Measurements from ENCODE around the gene PIEZO2. TPM values are rescaled to one million over a fixed set of nuclear protein-coding genes. Genes with fewer than 3 reads are reported as not detected.

Gene PIEZO2
- total and polyA plus RNA-seq, 2 of the 8 experiments (the other 6 are each of a cell fraction or from before 2014, with no cell fraction given): 4.7 to 16.5 TPM

GRCh38 chr18:11106894-11107293 lies 42.5 kb downstream of the PIEZO2 start:
- no peak overlapping the region for H3K23ac ChIP-seq (ENCODE audit: insufficient read length)
- H2BK15ac ChIP-seq (ENCODE audit: low read length): no peak overlapping the region
- DNase-seq (ENCODE audit: low read depth in 1 of 2, low spot score in 2 of 2): no peak
- POLR2A ChIA-PET (ENCODE audit: partially characterized antibody): interaction anchor here (1.6 kb wide), 1 partner anchor 9 kb away, joined by 4 read pairs; no protein-coding TSS in a partner anchor
- H3K36me3 ChIP-seq (ENCODE audit: control insufficient read depth in 2 of 4, insufficient read depth in 4 of 4, low read length in 3 of 4): no peaks in the 10 kb centered on the region
- H4K20me1 ChIP-seq (replicated peaks in 1 of 2; ENCODE audit: control insufficient read depth in 1 of 2, insufficient read depth in 2 of 2, low read length in 2 of 2): no peaks in the 10 kb centered on the region
- 93% methylated on average over 6 of the region's 6 CpGs; no CpG with 5 or more reads in 1 of the 2 experiments for WGBS, 2 experiments (ENCODE audit: extremely low coverage in 1 of 2, insufficient coverage in 1 of 2, insufficient read length in 1 of 2, insufficient replicate concordance in 2 of 2, low coverage in 1 of 2, low lambda C conversion rate in 2 of 2, missing lambda C conversion rate in 1 of 2)
- H3K4ac ChIP-seq (replicated peaks; ENCODE audit: insufficient read length, low read depth, low read length): no peak overlapping the region
- H2AFZ ChIP-seq (ENCODE audit: low read length): no peak overlapping the region
- no peaks in the 10 kb centered on the region; a peak in 1 of 4 replicates for H3K79me2 ChIP-seq (ENCODE audit: control insufficient read depth in 1 of 2, insufficient read depth in 2 of 2, low read length in 2 of 2)
- H3K4me1 ChIP-seq (replicated peaks in 1 of 4; ENCODE audit: control insufficient read depth in 3 of 4, insufficient read depth in 4 of 4, low read length in 3 of 4): no peaks in the 10 kb centered on the region
- TF ChIP-seq RBBP5 (IDR thresholded peaks at IDR 0.05; ENCODE audit: borderline replicate concordance, low read depth, low read length) (no peak), RFX5 (IDR thresholded peaks at IDR 0.05; ENCODE audit: borderline replicate concordance, low read depth, low read length) (no peak), SP4 (IDR thresholded peaks at IDR 0.05; ENCODE audit: low read length) (no peak), CEBPB (IDR thresholded peaks at IDR 0.05; ENCODE audit: low read depth, low read length) (no peak), CBX5 (IDR thresholded peaks at IDR 0.05; ENCODE audit: low read depth, low read length) (no peak), POLR2AphosphoS5 (IDR thresholded peaks at IDR 0.05; ENCODE audit: low read depth, low read length) (no peak), TAF7 (optimal IDR thresholded peaks at IDR 0.05; ENCODE audit: borderline replicate concordance, low read depth, low read length) (no peak), CTCF (IDR thresholded peaks at IDR 0.05; ENCODE audit: control extremely low read depth in 1 of 3, insufficient read depth in 1 of 3, low read depth in 1 of 3, low read length in 3 of 3) (no peak), CBX8 (IDR thresholded peaks at IDR 0.05; ENCODE audit: borderline replicate concordance, low read depth, low read length) (no peak)
- H3K4me2 ChIP-seq (ENCODE audit: insufficient read depth in 1 of 2, low read depth in 2 of 2, low read length in 2 of 2): no peak overlapping the region
- H4K5ac ChIP-seq (ENCODE audit: insufficient read length, low read depth, low read length): no peak overlapping the region
- no peak overlapping the region for H2BK20ac ChIP-seq (ENCODE audit: low read length)
- no peaks in the 10 kb centered on the region; the same call in 1 of the 2 replicates for H3K79me1 ChIP-seq (ENCODE audit: low read depth, low read length)
- no peak overlapping the region for H3K14ac ChIP-seq (ENCODE audit: insufficient read length)
- H3K23me2 ChIP-seq (ENCODE audit: low read depth, low read length): no peaks in the 10 kb centered on the region
- no peak for FAIRE-seq
- CTCF ChIA-PET (ENCODE audit: partially characterized antibody): no interaction called here
- no peak overlapping the region for H3K27ac ChIP-seq (ENCODE audit: low read depth, low read length)
- H3K27me3 ChIP-seq (replicated peaks in 1 of 4; ENCODE audit: control insufficient read depth in 3 of 4, extremely low read depth in 1 of 4, insufficient read depth in 3 of 4, low read length in 3 of 4): no peaks in the 10 kb centered on the region
- H2BK5ac ChIP-seq (ENCODE audit: low read depth, low read length): no peak overlapping the region
- H3K18ac ChIP-seq (ENCODE audit: extremely low read depth, low read length): no peak overlapping the region
- no peak overlapping the region for H4K8ac ChIP-seq (ENCODE audit: extremely low read depth, insufficient read depth, low read length)
- no peak overlapping the region for H3K56ac ChIP-seq (replicated peaks; ENCODE audit: insufficient read length, low read depth, low read length)
- no peak overlapping the region for H2AK5ac ChIP-seq (ENCODE audit: low read depth, low read length)
- no peak overlapping the region for H3K9ac ChIP-seq (replicated peaks in 1 of 4; ENCODE audit: extremely low read depth in 1 of 4, low read depth in 3 of 4, low read length in 3 of 4)
- no peaks in the 10 kb centered on the region for H3K9me3 ChIP-seq (ENCODE audit: insufficient read depth in 2 of 2, low read depth in 1 of 2, low read length in 1 of 2)
- no peak overlapping the region for H2BK120ac ChIP-seq (replicated peaks; ENCODE audit: low read depth, low read length)
- H2BK12ac ChIP-seq (ENCODE audit: low read depth, low read length): no peak overlapping the region
- no peak overlapping the region for H4K91ac ChIP-seq (replicated peaks; ENCODE audit: insufficient read length, low read length)
- H3K4me3 ChIP-seq (ENCODE audit: extremely low read depth in 1 of 4, insufficient read depth in 2 of 4, low read depth in 3 of 4, low read length in 4 of 4): no peak overlapping the region
